Measurements from ENCODE around the gene GINS3.

GRCh38 chr16:58385218-58385773 lies 7.0 kb upstream of the GINS3 start:
- TF ChIP-seq, protein P1, sequence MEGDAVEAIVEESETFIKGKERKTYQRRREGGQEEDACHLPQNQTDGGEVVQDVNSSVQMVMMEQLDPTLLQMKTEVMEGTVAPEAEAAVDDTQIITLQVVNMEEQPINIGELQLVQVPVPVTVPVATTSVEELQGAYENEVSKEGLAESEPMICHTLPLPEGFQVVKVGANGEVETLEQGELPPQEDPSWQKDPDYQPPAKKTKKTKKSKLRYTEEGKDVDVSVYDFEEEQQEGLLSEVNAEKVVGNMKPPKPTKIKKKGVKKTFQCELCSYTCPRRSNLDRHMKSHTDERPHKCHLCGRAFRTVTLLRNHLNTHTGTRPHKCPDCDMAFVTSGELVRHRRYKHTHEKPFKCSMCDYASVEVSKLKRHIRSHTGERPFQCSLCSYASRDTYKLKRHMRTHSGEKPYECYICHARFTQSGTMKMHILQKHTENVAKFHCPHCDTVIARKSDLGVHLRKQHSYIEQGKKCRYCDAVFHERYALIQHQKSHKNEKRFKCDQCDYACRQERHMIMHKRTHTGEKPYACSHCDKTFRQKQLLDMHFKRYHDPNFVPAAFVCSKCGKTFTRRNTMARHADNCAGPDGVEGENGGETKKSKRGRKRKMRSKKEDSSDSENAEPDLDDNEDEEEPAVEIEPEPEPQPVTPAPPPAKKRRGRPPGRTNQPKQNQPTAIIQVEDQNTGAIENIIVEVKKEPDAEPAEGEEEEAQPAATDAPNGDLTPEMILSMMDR (IDR thresholded peaks at IDR 0.05), result no peak
- no peak for TF ChIP-seq POLR2AphosphoS5 (IDR thresholded peaks at IDR 0.05; ENCODE audit: low read depth, low read length)
